HL-60 (cell line): ENCODE measurements around the gene BUD23.

Experiments used
- DNase-seq, 2 experiments: peaks; one replicate each; pipeline ENCODE4 v3.0.0-alpha.2; 2010 to 2020; ENCODE audit warnings: low read depth in 1 of 2, low spot score in 1 of 2
- H3K27ac ChIP-seq: fragments of 250-450 bp; sonication (Bioruptor Pico); replicated peaks from 2 replicates; pipeline ENCODE4 v1.5.1; 2020; ENCODE audit warnings: mild to moderate bottlenecking, moderate library complexity
- H3K27me3 ChIP-seq: fragments of 250-450 bp; sonication (Bioruptor Pico); 2 replicates; pipeline ENCODE4 v1.5.1; 2021; ENCODE audit warnings: mild to moderate bottlenecking, moderate library complexity; ENCODE audit not compliant: insufficient read depth, poor library complexity, severe bottlenecking
- H3K4me3 ChIP-seq: replicated peaks from 2 replicates; pipeline ENCODE4 v1.5.1; 2011; ENCODE audit warnings: mild to moderate bottlenecking, control low read depth, low read length; ENCODE audit not compliant: insufficient read depth
- GABPA ChIP-seq: IDR thresholded peaks from 2 replicates; pipeline ENCODE4 v1.6.1; 2012; ENCODE audit warnings: low read depth
- POLR2AphosphoS5 ChIP-seq: IDR thresholded peaks from 2 replicates; pipeline ENCODE4 v1.6.1; 2012; ENCODE audit warnings: low read depth
- SPI1 ChIP-seq: IDR thresholded peaks from 2 replicates; pipeline ENCODE4 v1.6.1; 2012; ENCODE audit warnings: low read depth, mild to moderate bottlenecking, borderline replicate concordance
- TF ChIP-seq, protein P1 (sequence below): IDR thresholded peaks from one replicate; pipeline ENCODE4 v1.5.1; 2011; ENCODE audit warnings: low read length, control low read depth, inconsistent platforms; ENCODE audit not compliant: insufficient read depth
- TF ChIP-seq, protein P2 (sequence below): IDR thresholded peaks from 2 replicates; pipeline ENCODE4 v1.6.1; 2012; ENCODE audit warnings: low read depth; ENCODE audit not compliant: insufficient replicate concordance

BUD23 gene

GRCh38 chr7:73727952-73728351, 44.6 kb downstream of the BUD23 start:
- TF ChIP-seq GABPA = no peak
- H3K4me3 ChIP-seq = no peak overlapping the region
- peaks cover 5% of the 10 kb centered on the region for H3K27me3 ChIP-seq
- no peak overlapping the region for H3K27ac ChIP-seq
- no peak for DNase-seq

- Histone ChIP-seq H3K27ac (no peak overlapping the region), H3K4me3 (no peak overlapping the region), H3K27me3 (peaks cover 5% of the 10 kb centered on the region)
- DNase-seq = no peak
- no peak for TF ChIP-seq SPI1
- TF ChIP-seq GABPA = no peak
- TF ChIP-seq, protein P1, sequence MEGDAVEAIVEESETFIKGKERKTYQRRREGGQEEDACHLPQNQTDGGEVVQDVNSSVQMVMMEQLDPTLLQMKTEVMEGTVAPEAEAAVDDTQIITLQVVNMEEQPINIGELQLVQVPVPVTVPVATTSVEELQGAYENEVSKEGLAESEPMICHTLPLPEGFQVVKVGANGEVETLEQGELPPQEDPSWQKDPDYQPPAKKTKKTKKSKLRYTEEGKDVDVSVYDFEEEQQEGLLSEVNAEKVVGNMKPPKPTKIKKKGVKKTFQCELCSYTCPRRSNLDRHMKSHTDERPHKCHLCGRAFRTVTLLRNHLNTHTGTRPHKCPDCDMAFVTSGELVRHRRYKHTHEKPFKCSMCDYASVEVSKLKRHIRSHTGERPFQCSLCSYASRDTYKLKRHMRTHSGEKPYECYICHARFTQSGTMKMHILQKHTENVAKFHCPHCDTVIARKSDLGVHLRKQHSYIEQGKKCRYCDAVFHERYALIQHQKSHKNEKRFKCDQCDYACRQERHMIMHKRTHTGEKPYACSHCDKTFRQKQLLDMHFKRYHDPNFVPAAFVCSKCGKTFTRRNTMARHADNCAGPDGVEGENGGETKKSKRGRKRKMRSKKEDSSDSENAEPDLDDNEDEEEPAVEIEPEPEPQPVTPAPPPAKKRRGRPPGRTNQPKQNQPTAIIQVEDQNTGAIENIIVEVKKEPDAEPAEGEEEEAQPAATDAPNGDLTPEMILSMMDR = no peak
- no peak for TF ChIP-seq POLR2AphosphoS5
- TF ChIP-seq, protein P2, sequence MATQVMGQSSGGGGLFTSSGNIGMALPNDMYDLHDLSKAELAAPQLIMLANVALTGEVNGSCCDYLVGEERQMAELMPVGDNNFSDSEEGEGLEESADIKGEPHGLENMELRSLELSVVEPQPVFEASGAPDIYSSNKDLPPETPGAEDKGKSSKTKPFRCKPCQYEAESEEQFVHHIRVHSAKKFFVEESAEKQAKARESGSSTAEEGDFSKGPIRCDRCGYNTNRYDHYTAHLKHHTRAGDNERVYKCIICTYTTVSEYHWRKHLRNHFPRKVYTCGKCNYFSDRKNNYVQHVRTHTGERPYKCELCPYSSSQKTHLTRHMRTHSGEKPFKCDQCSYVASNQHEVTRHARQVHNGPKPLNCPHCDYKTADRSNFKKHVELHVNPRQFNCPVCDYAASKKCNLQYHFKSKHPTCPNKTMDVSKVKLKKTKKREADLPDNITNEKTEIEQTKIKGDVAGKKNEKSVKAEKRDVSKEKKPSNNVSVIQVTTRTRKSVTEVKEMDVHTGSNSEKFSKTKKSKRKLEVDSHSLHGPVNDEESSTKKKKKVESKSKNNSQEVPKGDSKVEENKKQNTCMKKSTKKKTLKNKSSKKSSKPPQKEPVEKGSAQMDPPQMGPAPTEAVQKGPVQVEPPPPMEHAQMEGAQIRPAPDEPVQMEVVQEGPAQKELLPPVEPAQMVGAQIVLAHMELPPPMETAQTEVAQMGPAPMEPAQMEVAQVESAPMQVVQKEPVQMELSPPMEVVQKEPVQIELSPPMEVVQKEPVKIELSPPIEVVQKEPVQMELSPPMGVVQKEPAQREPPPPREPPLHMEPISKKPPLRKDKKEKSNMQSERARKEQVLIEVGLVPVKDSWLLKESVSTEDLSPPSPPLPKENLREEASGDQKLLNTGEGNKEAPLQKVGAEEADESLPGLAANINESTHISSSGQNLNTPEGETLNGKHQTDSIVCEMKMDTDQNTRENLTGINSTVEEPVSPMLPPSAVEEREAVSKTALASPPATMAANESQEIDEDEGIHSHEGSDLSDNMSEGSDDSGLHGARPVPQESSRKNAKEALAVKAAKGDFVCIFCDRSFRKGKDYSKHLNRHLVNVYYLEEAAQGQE = no peak
Observed at GRCh38 chr7:73728551-73728950, 45.2 kb downstream of the BUD23 start.

- H3K27me3 ChIP-seq = peaks cover 5% of the 10 kb centered on the region
- DNase-seq = no peak
- H3K4me3 ChIP-seq = no peak overlapping the region
- TF ChIP-seq, protein P2 = no peak
- no peak for TF ChIP-seq POLR2AphosphoS5
- no peak for TF ChIP-seq SPI1
- no peak for TF ChIP-seq GABPA
- TF ChIP-seq, protein P1 = no peak
- no peak overlapping the region for H3K27ac ChIP-seq
Observed at GRCh38 chr7:73730485-73730884, 47.1 kb downstream of the BUD23 start.

DNA sequence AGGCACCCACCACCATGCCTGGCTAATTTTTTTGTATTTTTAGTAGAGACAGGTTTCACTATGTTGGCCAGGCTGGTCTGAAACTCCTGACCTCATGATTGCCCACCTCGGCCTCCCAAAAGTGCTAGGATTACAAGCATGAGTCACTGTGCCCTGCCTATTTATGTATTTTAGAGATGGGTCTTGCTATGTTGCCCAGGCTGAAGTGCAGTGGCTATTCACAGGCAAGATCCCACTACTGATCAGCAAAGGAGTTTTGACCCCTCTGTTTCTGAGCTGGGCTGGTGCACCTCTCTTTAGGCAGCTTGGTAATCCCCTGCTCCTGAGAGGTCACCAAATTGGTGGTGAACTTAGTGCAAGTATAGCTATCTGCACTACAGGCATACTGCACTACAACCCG, 49.0 kb downstream of the BUD23 start:
- Histone ChIP-seq H3K27ac (no peak overlapping the region), H3K27me3 (peaks cover 5% of the 10 kb centered on the region), H3K4me3 (no peak overlapping the region)
- no peak for DNase-seq
- TF ChIP-seq SPI1 (no peak), POLR2AphosphoS5 (no peak), GABPA (no peak)
- TF ChIP-seq, protein P2 = no peak
